ENCODE data around the gene UACA. TPM values are rescaled to one million over a fixed set of nuclear protein-coding genes. Genes with fewer than 3 reads are reported as not detected.
A peak's percentile ranks its signal among the peaks of the same experiment; 100 is the strongest.
"Not testable (repeated sequence)": the region's sequence is repeated elsewhere in the genome, so short reads cannot be mapped to it uniquely, and the experiment has no call there.

UACA gene
- total RNA-seq, 1 donor from 2014 or later = 13.7 TPM

DNA sequence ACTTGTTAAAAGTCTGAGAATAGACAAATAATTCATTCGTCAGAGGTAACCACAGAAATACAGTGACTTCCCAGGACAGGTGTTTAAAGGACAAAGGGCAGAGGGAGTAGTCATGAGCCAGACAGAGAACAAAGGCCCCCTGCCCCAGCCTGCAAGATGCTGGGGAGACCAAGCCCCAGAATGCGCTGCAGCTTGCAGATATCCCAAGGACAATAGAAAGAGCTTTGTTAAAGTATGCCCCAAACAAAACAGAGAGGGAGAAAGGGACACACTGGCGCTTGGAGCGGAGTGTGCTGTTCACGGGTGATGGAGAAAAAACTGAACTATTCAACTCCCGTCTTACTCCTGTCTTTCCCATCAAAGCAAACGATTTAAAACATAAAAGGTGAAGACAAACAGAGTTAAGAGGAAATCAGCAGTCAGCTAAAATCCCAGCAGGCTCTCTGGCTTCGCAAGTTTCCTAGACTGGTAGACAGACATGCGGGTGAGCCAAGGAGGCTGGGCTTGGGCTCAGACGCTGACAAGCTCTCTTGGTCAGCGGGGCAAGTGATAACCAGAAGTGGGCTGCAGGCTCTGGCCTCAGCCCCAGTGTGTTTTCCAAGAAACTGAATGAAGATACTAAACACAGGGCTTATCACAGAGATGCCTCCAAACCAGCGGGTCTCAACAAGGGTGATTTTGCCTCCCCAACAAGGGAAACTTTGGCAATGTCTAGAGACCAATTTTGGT, 130.1 kb downstream of the UACA start:
- DNase-seq (ENCODE audit: low spot score) = no peak
- no peak for ATAC-seq

DNA sequence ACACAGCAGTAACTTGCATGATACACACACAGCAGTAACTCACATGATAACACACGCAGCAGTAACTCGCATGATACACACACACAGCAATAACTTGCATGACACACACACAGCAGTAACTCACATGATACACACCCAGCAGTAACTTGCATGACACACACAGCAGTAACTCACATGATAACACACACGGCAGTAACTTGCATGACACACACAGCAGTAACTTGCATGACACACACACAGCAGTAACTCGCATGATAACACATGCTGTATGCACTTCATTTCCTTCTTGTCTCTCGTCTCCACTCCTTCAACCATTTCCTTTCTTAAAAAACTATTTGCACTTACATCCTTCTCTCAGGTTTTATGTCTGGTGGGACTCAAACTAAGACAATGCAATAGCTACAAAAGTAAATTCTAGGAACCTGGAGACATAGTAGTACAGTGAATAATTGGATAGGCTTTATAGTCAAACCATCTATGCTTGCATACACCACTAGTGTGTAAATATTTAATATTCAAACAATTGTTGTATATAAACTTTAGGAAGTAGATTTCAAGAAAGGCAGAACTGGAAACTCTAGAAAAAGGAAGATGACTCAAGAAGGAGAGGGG, 130.8 kb downstream of the UACA start:
- ATAC-seq = no peak
- no peak for DNase-seq (ENCODE audit: low spot score)

DNA sequence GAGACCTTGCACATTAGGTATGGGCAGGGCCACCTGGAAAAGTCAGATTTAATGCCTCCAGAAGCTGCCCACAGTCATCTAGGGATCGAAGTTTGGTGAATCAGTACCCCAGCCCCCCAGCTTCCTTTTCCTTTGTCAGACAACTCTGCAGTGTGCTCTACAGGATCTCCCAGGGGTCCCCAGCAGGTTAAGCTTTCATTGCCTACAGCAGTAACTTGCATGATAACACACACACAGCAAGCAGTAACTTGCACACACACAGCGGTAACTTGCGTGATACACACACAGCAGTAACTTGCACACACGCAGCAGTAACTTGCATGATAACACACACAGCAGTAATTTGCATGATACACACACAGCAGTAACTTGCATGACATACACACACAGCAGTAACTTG, 131.3 kb downstream of the UACA start:
- DNase-seq (ENCODE audit: low spot score) (no peak), ATAC-seq (no peak)

DNA sequence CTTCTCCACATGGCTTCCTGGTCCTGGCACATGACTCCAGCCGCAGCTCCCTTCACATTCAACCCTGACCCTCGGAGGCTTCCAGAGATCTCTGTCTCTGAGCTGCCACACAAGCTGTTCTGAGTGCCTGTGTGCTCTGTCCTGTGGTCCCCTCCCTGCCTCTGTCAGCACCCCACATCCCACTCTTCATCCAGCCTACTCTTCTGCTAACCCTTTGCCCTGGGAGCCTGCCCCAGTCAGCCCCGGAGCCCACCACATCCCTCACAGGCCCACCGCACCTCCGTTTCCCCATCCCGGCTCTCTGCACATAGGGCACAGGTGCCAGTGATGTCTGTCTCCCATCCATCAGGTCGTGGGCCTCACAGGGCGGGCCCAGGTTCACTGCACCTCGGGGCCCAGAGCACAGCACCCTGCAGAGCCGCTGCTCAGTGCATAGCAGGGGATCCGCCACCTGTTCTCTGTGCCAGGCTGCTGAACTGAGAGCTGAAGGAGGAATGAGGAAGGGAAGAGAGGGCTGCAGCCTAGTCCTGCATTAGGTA, 133.6 kb downstream of the UACA start:
- no peak for DNase-seq (ENCODE audit: low spot score)
- no peak for ATAC-seq

DNA sequence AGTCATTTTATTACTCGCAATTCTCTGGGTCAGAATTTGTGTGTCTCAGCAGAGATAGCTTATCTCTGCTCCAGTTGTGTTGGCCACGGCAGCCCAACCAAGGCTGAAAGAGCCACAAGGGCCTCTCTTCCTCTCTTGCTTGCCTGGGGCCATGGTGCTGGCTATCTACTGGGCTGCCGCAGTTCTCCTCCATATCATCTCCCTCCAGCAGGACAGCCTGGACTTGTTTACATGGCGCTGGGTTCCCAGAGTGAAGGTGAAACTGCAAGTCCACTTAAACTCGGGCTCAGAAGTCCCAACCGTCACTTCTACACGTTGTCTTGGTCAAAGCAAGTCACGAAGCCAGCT, 134.8 kb downstream of the UACA start:
- ATAC-seq (no peak), DNase-seq (ENCODE audit: low spot score) (no peak)

DNA sequence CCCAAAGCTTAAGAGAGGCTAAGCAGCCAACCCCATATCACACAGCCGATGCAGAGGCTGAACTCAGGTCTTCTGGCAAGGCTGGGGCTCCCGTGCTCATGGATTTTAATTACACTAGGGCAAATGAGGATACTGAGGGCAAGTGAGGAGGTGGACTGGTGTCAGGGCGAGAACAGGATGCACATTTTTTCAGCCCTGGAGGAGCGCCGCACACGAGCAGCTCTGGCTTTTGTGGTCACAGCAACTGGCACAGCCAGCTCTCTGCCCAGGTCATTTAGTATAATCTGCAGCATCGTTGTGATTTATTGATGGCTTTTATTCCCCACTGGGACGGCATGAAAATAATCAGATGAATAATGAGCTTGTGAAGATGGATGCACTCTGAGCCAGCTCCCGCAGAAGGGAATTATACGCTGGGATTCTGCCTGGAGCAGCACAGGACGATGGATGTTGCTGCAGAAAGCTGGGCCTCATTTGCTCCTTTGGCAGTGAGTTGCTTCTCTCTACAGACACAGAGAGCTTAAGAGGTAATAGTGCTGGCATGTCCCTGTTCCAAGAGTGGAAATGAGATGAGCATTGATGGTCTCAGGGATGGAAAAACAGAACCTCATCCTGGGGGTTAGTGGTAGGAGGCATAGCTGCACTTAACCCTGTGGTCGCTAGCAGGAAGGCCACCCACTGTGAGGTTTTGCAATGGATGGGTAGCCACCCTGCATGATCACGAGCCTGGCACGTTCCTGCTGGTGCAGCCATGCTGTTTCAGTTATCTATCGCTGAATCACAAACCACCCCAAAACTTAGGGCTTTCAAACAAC, 135.4 kb downstream of the UACA start:
- ATAC-seq (no peak), DNase-seq (ENCODE audit: low spot score) (no peak)

DNA sequence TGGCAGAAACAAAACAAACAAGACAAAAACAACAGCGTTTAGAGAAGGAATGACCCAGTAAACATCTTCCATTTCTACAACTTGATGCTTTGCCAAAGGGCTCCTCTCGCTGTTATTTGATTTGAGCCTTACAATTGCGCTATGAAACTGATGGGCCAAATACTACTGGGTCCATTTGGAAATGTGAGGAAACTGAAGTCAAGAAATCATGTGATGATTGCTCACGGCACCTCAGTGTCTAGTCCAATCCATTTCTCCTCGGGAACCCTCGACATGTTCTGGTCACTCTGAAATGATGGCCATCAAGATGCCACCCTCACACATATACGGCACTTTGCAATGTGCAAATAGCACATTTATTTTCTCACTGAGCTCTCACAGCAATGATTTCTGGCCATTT, 136.0 kb downstream of the UACA start:
- ATAC-seq (no peak), DNase-seq (ENCODE audit: low spot score) (no peak)

DNA sequence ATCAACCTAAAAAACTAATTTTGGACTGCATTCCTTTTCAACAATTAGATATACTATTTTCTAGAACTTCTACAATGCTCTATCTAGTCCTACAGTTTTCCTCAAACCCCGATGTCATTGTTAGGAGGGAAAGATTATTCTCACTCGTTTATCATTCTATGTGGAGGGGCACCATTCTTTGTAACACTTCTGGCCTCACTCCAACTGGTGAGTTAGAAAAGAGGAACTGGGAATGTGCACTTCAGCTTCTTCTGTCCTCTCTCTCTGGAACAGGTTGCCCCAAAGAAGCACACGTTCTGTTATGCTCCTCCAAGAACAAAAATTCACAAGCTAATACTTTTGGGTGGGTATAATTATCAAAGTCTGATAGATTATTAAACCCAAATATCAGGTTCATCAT, 137.9 kb downstream of the UACA start:
- no peak for DNase-seq (ENCODE audit: low spot score)
- no peak for ATAC-seq

DNA sequence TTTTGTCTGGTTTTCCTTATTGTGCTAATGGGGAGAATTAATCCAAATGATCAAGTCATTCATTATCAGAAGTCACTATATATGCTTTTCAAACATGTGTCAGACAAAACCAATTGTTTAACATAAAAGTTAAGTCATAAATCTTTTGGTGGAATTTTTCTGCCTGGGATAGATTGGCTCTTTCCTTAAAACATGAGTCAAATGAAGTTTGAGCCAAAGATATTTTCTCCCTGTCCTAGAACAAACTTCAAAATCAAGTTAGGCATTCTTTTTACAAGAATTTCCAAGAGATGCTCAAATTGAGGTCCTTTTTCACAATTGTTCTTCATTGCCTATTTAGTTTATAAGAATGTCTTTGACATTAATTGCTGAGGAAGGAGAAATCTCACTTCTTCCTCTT, 138.3 kb downstream of the UACA start:
- ATAC-seq = no peak

DNA sequence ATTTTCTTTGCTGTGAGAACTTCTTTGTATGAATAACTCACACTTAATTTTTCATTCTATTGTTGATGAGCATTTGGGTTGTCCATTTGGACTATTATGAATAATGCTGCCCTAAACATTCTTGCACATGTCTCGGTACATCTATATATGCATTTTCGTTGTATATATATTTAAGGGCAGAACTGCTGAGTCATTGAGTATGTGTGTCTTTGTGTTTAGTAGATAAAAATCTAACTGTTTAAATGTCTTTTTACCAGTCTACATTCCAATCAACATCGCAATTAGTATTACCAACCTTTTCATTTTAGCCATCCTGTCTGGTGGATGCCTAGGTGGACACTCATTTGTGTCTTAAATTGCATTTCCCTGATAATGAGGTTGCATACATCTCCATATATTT, 144.4 kb downstream of the UACA start:
- DNase-seq (ENCODE audit: low spot score) = no peak
- no peak for ATAC-seq

More for the DNA sequence above, 138.3 kb downstream of the UACA start:
- DNase-seq (ENCODE audit: low spot score) = no peak

DNA sequence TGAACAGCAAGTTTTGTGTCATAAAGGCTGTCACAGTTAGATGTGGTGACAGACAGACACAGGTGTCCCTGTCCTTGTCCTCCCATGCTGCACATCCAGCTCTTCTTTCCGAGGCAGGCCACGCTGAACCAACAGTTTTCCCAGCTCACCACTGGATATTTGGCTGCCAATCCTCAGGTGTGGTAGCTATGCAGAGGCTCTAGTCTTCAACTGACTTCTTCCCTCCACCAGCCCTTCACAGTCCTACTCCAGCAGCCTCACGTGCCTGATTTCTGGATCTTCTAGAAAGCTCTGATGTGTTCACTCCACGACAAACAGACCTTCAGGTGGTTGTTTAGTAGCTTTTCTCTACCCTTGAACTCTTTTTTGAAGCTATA, 145.5 kb downstream of the UACA start:
- DNase-seq (ENCODE audit: low spot score) (no peak), ATAC-seq (no peak)

DNA sequence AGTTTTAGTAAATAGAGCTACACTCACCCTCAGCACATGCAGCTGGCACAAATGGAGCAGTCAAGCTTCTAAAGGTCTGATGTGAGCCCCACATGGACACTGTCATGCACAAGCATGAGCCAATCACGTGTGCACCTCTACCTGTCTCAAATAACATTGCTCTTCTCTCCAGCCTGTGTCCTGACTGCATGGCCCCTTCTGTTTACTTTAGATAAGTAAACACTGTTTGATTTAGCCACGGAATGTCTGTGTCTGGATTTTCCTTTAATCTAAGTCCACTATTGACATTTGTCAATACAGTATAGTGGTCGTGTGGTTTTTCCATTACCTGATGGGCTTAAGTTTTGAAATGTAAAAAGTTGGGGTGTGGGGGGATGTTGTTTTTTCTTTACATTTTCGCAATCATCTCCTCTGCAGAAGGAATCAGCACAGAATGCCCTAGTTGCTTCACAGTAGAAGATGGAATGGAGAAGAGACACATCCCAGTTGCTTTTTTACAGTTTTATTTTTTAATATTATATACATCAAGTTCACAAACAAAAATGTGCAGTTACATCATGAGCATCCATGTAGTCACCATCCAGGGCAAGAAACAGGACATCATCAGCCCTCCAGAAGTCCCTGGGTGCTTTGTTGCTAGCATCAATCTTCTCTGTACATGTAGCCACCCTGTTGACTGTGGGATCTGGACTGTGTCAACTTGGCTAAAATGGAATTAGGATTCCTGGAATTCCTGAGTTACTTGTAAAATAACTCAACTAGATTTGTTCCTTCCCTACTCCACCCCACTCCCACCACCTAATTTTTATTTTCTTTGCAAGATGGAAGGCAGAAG, 146.1 kb downstream of the UACA start:
- peak; percentile 86 for ATAC-seq
- peak; percentile 55 for DNase-seq (ENCODE audit: low spot score)

DNA sequence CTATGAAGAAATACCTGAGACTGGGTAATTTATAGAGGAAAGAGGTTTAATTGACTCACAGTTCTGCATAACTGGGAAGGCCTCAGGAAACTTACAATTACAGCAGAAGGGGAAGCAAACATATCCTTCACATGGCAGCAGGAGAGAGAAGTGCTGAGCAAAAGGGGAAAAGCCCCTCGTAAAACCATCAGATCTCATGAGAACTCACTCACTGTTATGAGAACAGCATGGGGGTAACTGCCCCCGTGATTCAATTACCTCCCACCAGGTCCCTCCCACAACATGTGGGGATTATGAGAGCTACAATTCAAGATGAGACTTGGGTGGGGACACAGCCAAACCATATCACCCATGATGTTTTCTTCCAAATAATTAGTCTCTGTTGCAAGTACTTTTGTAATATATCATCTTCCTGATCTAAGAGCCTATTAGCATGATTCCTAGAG, 147.0 kb downstream of the UACA start:
- not testable (repeated sequence) for ATAC-seq; DNase-seq (ENCODE audit: low spot score)

DNA sequence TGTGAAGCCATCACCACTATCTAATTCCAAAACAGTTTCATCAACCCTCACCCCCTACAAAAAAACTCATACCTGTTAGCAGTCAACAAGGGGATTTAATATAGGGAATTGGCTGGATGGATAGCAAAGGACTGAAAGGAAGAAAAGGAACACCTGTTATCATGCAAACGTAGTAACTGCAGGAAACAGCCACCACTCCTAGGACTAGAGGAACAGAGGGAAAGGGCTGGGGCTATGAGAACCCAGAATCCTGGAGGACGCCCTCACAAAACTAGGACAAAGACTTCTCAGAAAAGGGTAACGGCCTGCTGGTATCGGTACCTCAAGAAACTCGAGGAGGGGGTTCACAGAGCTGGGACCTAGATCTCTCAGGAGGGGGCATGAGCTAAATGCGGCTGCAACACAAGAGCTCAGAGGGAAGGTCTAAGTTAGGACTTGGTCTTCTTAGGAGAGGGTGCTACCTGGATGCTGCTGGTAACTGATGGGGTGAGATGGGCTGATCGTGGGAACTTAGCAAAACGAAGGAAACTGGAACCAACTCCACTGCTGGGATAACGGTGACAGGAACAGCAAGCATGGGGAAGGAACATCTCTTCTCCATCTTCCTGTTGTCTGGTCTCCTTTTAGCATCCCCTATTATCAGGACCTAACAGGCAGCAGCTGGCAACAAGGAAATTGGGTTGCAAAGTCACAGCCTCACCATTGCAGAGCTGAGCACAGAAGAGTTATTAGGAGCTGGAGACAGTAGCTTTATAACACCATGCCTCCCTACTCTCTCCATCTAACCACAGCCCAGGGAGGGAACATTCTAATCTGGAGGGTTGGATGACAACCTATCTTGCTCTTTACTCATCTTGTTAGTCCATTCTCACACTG, 147.7 kb downstream of the UACA start:
- ATAC-seq = no peak
- DNase-seq (ENCODE audit: low spot score) = no peak

DNA sequence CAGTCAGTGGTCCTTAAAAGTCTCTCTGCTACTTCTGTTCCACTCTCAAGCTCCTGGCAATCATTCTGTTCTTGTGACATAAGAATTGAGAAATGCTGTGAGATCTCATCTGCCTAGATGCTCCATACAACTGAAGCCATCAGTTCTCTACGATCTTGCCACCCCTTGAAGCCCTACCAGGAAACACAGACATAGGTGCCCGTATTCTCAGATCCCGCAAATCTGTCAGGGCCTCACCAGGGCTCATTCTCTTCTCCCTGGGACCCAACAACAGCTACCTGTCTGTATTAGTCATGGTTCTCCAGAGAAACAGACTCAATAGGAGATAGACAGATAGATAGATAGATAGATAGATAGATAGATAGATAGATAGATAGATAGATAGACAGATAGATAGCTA, 149.1 kb downstream of the UACA start:
- no peak for DNase-seq (ENCODE audit: low spot score)
- no peak for ATAC-seq

DNA sequence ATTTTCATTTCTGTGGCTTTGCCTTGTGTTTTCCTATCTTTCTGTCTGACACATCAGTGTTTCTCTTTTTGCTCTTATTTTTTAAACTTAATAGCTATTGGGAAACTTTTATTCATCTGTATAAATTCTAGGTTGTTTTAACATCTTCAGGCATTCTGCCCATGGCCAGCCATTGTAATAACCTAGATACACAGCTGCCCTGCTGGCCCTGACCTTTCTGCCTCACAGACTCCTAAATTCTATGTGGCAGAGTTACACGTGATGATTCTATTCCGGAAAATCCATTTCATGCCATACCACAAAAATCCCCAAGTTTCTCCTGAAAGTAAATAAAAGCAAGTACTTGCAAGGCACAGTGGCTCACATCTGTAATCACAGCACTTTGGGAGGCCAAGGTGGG, 150.1 kb downstream of the UACA start:
- ATAC-seq (no peak), DNase-seq (ENCODE audit: low spot score) (no peak)

DNA sequence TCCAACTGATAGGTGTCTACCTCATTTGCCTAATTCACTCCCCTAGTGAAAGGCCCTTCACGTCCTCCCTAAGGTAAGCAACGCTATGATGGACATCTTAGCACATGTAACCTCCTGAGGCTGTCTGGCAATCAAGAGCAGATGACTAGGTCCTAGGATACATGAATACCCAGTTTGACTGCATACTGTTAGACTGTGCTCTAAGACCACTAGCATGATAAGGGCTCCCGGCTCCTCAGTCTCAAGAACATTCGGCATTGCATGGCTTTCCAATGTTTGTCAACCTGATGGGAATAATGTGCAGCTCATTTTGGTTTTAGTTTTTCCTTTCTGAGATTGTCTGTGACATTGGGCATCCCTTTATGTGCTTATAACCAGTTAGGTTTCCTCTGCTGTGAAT, 152.1 kb downstream of the UACA start:
- no peak for ATAC-seq
- no peak for DNase-seq (ENCODE audit: low spot score)

DNA sequence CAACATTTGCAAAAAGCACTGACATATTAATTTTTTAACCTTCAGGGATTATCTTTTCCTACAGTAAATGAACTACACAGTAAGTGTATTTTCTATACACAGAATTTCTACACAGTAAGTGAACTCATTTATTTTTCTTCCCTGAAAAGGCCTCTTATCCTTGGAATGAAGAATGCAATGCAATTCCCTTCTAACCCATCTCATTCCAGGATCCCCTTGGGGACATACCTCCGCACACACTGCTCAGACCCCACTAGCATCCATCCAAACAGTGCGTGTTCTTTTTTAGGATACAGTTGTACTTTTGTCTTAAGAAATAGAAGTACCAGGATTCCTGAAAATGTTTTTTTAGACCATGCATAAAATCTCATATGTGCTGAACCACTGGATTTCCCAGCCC, 152.8 kb downstream of the UACA start:
- ATAC-seq (no peak), DNase-seq (ENCODE audit: low spot score) (no peak)

DNA sequence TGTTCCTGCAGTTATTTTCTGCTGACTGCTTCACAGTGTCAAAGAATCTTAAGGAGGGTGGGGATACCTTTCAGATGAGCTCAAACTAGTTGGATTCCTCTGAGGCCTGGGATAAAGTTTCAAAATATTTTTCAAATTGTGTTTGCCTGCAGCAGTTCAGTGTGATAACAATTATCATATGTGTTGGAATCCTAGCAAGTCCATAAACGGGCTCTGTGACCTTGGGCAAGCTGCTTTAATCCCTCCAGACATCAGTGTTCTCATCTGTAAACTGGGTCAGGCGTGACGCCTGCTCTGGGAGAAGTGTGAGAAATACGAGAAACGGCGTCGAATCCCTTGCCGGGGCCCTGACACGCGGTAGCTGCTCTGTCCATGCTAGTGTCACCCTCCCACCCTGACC, 153.5 kb downstream of the UACA start:
- ATAC-seq (no peak), DNase-seq (ENCODE audit: low spot score) (no peak)

DNA sequence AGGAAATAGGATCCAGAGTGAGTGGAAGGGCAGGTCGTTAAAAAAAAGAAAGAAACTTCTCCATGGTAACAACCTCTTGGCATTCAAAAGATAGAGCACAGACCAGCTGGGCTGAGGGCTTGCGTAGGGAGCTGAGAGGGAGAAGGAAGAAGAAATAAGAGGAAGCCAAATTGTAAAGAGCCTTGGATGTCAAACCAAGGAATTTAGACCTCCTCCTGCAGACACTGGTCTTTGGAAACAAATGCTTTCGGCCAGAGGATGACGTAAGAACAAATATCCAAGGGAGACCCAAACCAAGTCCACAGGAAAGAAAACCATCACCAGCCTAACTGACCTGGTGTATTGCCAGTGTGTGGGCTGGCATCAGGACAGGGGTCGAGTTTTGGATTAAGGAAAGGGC, 155.2 kb downstream of the UACA start:
- DNase-seq (ENCODE audit: low spot score) (no peak), ATAC-seq (no peak)

Measured in left lobe of liver (tissue), 2 donors.